Measurements from ENCODE around the gene PIGS.
A peak's percentile ranks its signal among the peaks of the same experiment; 100 is the strongest.

DNA sequence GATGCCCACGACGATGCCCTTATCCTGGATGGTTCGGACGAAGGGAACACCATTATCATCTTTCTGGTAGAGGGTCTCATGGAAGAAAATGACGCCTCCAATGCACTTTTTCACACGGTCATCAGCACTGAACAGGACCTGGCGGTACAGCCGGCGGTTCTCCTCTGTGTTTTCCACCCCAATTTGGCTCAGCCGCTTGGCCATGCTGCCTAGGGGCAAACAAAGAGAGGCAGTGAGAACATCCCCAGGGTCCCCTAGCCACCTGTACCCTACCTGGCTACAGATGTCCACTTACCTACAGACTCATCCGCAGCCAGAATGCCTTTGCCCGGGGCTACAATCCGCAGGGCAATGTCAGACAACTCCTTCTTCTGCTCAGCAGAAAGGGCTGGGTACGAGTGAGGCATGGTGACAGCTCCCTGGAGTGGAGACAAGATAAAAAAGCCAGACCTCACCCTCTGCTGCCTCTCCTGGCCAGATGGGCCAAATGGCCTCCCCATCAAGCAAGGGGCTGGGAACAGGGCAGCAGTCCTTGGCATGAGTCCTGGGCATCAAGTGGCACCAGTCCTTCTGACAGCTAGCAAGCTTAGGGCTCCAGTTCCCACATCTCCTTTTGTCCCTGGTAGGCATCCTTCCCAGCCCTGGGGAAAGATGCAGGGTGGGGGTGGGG is 3.9 kb upstream of the PIGS start:
- TF ChIP-seq, protein P1, sequence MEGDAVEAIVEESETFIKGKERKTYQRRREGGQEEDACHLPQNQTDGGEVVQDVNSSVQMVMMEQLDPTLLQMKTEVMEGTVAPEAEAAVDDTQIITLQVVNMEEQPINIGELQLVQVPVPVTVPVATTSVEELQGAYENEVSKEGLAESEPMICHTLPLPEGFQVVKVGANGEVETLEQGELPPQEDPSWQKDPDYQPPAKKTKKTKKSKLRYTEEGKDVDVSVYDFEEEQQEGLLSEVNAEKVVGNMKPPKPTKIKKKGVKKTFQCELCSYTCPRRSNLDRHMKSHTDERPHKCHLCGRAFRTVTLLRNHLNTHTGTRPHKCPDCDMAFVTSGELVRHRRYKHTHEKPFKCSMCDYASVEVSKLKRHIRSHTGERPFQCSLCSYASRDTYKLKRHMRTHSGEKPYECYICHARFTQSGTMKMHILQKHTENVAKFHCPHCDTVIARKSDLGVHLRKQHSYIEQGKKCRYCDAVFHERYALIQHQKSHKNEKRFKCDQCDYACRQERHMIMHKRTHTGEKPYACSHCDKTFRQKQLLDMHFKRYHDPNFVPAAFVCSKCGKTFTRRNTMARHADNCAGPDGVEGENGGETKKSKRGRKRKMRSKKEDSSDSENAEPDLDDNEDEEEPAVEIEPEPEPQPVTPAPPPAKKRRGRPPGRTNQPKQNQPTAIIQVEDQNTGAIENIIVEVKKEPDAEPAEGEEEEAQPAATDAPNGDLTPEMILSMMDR (IDR thresholded peaks at IDR 0.05 in 2 of 3, conservative IDR thresholded peaks at IDR 0.05 in 1 of 3; ENCODE audit: borderline replicate concordance in 1 of 3, insufficient read depth in 1 of 3, low read depth in 2 of 3, low read length in 2 of 3), result 0 out of 6 replicates have a peak, but pooled peaks of 1 of the 3 experiments have one; percentile 10
- TF ChIP-seq YY1 (IDR thresholded peaks at IDR 0.05; ENCODE audit: extremely low read depth, insufficient replicate concordance, low read depth, low read length) (no peak), RAD21 (IDR thresholded peaks at IDR 0.05; ENCODE audit: low read depth) (no peak), ATF3 (IDR thresholded peaks at IDR 0.05) (no peak), EZH2 (IDR thresholded peaks at IDR 0.05) (no peak), JUND (IDR thresholded peaks at IDR 0.05) (no peak), ELF1 (IDR thresholded peaks at IDR 0.05; ENCODE audit: borderline replicate concordance, low read depth) (no peak)
- TF ChIP-seq, protein P2, sequence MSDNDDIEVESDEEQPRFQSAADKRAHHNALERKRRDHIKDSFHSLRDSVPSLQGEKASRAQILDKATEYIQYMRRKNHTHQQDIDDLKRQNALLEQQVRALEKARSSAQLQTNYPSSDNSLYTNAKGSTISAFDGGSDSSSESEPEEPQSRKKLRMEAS (IDR thresholded peaks at IDR 0.05), result no peak
